ENCODE measurements around the gene TSPEAR.

TSPEAR gene

GRCh38 chr21:44654576-44655175 lies 56.7 kb downstream of the TSPEAR start, which contains the start of gene KRTAP12-4:
TSS of gene KRTAP12-4 (minus strand) at chr21:44654659. CDS start at chr21:44654614, 45 bp downstream.
- Histone ChIP-seq H3K27ac (ENCODE audit: low read depth, low read length) (no peak within 1 kb of the TSS), H3K36me3 (ENCODE audit: control insufficient read depth, low read length) (no peaks in the 10 kb centered on the region), H3F3A (ENCODE audit: control insufficient read depth, insufficient read depth) (no peaks in the 10 kb centered on the region), H3K4me1 (ENCODE audit: control insufficient read depth, low read length) (no peaks in the 10 kb centered on the region), H3K4me3 (ENCODE audit: low read length) (no peak within 1 kb of the TSS), H3K79me2 (ENCODE audit: control insufficient read depth, low read length) (no peaks in the 10 kb centered on the region), H3K27me3 (ENCODE audit: control insufficient read depth, low read length) (no peaks in the 10 kb centered on the region), H3K9me2 (replicated peaks; ENCODE audit: control insufficient read depth, low read length) (no peaks in the 10 kb centered on the region), H4K20me1 (ENCODE audit: control insufficient read depth, insufficient read depth, low read depth, low read length) (no peaks in the 10 kb centered on the region), H3K4me2 (ENCODE audit: low read length) (no peak within 1 kb of the TSS), H3K9me3 (ENCODE audit: control insufficient read depth, insufficient read depth, low read length) (no peaks in the 10 kb centered on the region)
- TF ChIP-seq CTCF (IDR thresholded peaks at IDR 0.05; ENCODE audit: low read depth, low read length, poor library complexity, severe bottlenecking) (no peak), EZH2phosphoT487 (IDR thresholded peaks at IDR 0.05; ENCODE audit: borderline replicate concordance, low read length) (no peak)

- Histone ChIP-seq H3K79me2 (ENCODE audit: control insufficient read depth, low read length) (no peaks in the 10 kb centered on the region), H3K4me3 (ENCODE audit: low read length) (no peak overlapping the region), H3K36me3 (ENCODE audit: control insufficient read depth, low read length) (no peaks in the 10 kb centered on the region), H3K27me3 (ENCODE audit: control insufficient read depth, low read length) (no peaks in the 10 kb centered on the region), H3F3A (ENCODE audit: control insufficient read depth, insufficient read depth) (no peaks in the 10 kb centered on the region), H3K4me1 (ENCODE audit: control insufficient read depth, low read length) (no peaks in the 10 kb centered on the region), H3K9me3 (ENCODE audit: control insufficient read depth, insufficient read depth, low read length) (no peaks in the 10 kb centered on the region), H3K9me2 (replicated peaks; ENCODE audit: control insufficient read depth, low read length) (no peaks in the 10 kb centered on the region), H3K4me2 (ENCODE audit: low read length) (no peak overlapping the region), H4K20me1 (ENCODE audit: control insufficient read depth, insufficient read depth, low read depth, low read length) (no peaks in the 10 kb centered on the region), H3K27ac (ENCODE audit: low read depth, low read length) (no peak overlapping the region)
- no peak for TF ChIP-seq CTCF (IDR thresholded peaks at IDR 0.05; ENCODE audit: low read depth, low read length, poor library complexity, severe bottlenecking)
- TF ChIP-seq EZH2phosphoT487 (IDR thresholded peaks at IDR 0.05; ENCODE audit: borderline replicate concordance, low read length) = no peak
Observed at GRCh38 chr21:44653656-44654575, 57.5 kb downstream of the TSPEAR start.

GRCh38 chr21:44653123-44653522 lies 58.2 kb downstream of the TSPEAR start:
- no peaks in the 10 kb centered on the region for H3K36me3 ChIP-seq (ENCODE audit: control insufficient read depth, low read length)
- H3F3A ChIP-seq (ENCODE audit: control insufficient read depth, insufficient read depth) = no peaks in the 10 kb centered on the region
- H3K4me2 ChIP-seq (ENCODE audit: low read length) = no peak overlapping the region
- H3K4me3 ChIP-seq (ENCODE audit: low read length) = no peak overlapping the region
- H3K79me2 ChIP-seq (ENCODE audit: control insufficient read depth, low read length) = no peaks in the 10 kb centered on the region
- no peaks in the 10 kb centered on the region for H3K9me2 ChIP-seq (replicated peaks; ENCODE audit: control insufficient read depth, low read length)
- no peaks in the 10 kb centered on the region for H3K27me3 ChIP-seq (ENCODE audit: control insufficient read depth, low read length)
- no peak overlapping the region for H3K27ac ChIP-seq (ENCODE audit: low read depth, low read length)
- no peaks in the 10 kb centered on the region for H3K9me3 ChIP-seq (ENCODE audit: control insufficient read depth, insufficient read depth, low read length)
- TF ChIP-seq EZH2phosphoT487 (IDR thresholded peaks at IDR 0.05; ENCODE audit: borderline replicate concordance, low read length) (no peak), CTCF (IDR thresholded peaks at IDR 0.05; ENCODE audit: low read depth, low read length, poor library complexity, severe bottlenecking) (no peak)
- no peaks in the 10 kb centered on the region for H3K4me1 ChIP-seq (ENCODE audit: control insufficient read depth, low read length)
- H4K20me1 ChIP-seq (ENCODE audit: control insufficient read depth, insufficient read depth, low read depth, low read length) = no peaks in the 10 kb centered on the region

Data from DOHH2 (cell line).